Measurements from ENCODE around the gene SMG7.

The SMG7 gene

DNA sequence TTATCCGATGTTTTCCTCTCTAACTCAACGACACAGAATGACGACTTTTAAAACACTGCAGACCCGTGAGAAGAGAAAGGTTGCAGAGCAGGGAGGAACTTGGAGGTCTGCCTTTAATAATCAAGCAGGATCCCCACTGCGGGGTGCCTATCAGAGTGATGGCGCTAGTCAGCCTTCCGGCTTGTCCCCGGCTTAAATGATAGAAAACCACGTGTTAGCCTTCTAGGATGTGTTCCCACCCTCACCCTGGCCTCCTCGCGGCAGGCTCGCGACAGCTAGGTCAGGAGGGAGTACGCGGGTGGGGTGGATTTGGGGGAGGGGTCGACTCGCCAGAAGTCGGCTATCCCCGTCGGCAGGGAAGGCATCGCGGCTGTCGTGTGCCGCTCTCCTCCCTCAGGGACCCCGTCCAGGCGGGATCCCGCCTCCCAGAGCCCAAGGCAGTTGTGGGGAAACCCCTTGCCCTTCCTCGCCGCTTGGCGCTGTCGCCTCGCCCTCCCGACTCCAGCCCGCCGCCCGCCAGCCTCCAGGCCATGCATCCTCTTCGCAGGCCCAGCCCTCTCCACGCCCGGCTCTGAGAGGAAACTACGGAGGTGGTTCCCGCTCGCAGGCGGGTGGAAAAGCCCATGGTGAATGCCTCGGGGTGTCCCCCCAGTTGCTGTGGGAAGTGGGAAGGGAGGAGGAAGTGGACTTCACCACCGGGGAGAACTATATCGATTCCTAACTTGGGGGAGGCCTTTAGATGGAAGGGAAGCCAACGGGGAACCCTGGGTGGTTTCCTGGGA lies 1.1 kb upstream of the SMG7 start:
- DNase-seq = peak; percentile 91
- H3K9me3 ChIP-seq = no peaks in the 10 kb centered on the region
- no peaks in the 10 kb centered on the region for H3K27me3 ChIP-seq
- H3K4me1 ChIP-seq = no peaks in the 10 kb centered on the region
- 0 out of 2 replicates have a peak, but pooled peaks have one; percentile 19 for TF ChIP-seq CTCF (IDR thresholded peaks at IDR 0.05; ENCODE audit: low read depth, low read length)
- H3K36me3 ChIP-seq = peaks cover 3% of the 10 kb centered on the region; the same call in 1 of the 2 replicates
- peak overlapping the region; percentile 75 for H3K4me3 ChIP-seq (ENCODE audit: low read depth, low read length)

- peak overlapping the region; percentile 75 for H3K4me3 ChIP-seq (ENCODE audit: low read depth, low read length)
- TF ChIP-seq CTCF (IDR thresholded peaks at IDR 0.05; ENCODE audit: low read depth, low read length) = no peak
- no peaks in the 10 kb centered on the region for H3K9me3 ChIP-seq
- DNase-seq = peak; percentile 99
- no peaks in the 10 kb centered on the region for H3K27me3 ChIP-seq
- no peaks in the 10 kb centered on the region for H3K4me1 ChIP-seq
- H3K36me3 ChIP-seq = peaks cover 3% of the 10 kb centered on the region; the same call in 1 of the 2 replicates
Observed at GRCh38 chr1:183471743-183472487, 384 bp upstream of the SMG7 start.

GRCh38 chr1:183473217-183473536 lies 878 bp downstream of the SMG7 start:
- H3K27me3 ChIP-seq = no peaks in the 10 kb centered on the region
- H3K4me3 ChIP-seq (ENCODE audit: low read depth, low read length) = peak overlapping the region; percentile 75
- no peak for DNase-seq
- peaks cover 3% of the 10 kb centered on the region; the same call in 1 of the 2 replicates for H3K4me1 ChIP-seq
- H3K36me3 ChIP-seq = peaks cover 3% of the 10 kb centered on the region; the same call in 1 of the 2 replicates
- H3K9me3 ChIP-seq = no peaks in the 10 kb centered on the region
- TF ChIP-seq CTCF (IDR thresholded peaks at IDR 0.05; ENCODE audit: low read depth, low read length) = no peak

DNA sequence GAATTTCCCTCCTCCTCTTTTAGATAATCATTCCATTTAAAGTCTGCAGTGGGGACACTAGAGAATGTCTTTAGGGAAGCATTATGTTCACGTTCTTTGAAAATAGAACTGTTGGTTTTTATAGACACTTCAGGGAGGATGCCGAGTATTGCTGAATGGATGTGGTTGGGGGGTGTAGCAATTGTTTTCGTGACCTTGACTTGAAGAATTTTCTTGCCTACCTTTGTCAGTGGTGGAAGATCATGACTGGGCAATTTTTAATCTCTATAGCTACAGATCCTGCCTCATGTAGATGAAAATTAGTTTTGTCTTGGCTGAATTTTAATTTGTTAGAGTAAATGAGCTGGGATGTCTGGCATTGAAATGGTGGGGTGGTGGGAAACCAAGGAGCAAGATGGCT lies 3.8 kb downstream of the SMG7 start:
- Histone ChIP-seq H3K9me3 (no peaks in the 10 kb centered on the region), H3K4me1 (peaks cover 20% of the 10 kb centered on the region), H3K4me3 (ENCODE audit: low read depth, low read length) (no peak overlapping the region), H3K27me3 (no peaks in the 10 kb centered on the region), H3K36me3 (peaks cover 3% of the 10 kb centered on the region; the same call in 1 of the 2 replicates)
- no peak for TF ChIP-seq CTCF (IDR thresholded peaks at IDR 0.05; ENCODE audit: low read depth, low read length)
- no peak for DNase-seq

DNA sequence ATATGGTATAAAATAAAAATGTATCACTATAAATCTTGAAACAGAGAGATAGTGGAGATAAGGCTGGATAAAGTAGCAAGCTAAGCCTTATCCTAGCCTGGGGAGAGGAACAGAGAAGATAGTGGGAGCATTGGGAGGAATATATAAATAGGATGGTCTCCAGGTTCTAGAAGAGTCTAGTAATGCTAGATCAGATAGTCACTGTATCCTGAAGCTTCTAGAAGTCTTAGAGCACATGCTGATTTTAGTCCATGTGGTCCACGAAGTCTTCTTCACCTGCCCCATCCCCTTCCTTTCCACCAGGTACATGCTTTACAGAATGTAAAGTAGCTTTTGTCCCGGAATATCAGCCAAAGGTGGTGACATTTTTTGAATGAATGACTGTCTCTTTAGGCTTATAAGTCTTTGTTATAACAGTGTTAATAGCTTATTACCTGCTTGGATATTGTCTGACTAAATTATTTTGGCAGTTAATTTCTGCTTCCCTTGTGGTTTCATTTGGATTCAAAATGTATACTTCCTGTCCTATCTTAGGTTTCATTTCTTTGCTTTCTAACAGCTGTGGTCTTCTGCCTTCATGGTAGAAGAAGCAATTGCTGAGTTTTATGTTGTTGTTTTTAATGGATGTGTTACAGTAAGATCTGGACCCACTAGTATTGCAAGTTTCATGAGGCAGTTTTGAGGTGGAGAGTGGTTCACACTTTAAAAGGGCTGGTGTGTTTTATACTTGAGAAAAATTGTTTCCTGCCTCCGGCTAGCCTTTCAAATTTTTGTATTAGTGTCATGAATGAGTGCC lies 5.9 kb downstream of the SMG7 start:
- no peak for DNase-seq
- Histone ChIP-seq H3K36me3 (no peaks in the 10 kb centered on the region), H3K4me3 (ENCODE audit: low read depth, low read length) (no peak overlapping the region), H3K9me3 (no peaks in the 10 kb centered on the region), H3K4me1 (peaks cover 24% of the 10 kb centered on the region), H3K27me3 (no peaks in the 10 kb centered on the region)
- no peak for TF ChIP-seq CTCF (IDR thresholded peaks at IDR 0.05; ENCODE audit: low read depth, low read length)
